GM12878 (cell line): ENCODE data around the gene KRTAP12-4.

Experiments used
- ATF7 ChIP-seq: fragments of 450-650 bp; IDR thresholded peaks from 2 replicates; pipeline ENCODE4 v1.6.1; 2016; ENCODE audit warnings: low read depth, mild to moderate bottlenecking
- CBFB ChIP-seq: IDR thresholded peaks from 2 replicates; pipeline ENCODE4 v1.6.1; 2016; ENCODE audit warnings: antibody characterized with exemption, low read depth
- TF ChIP-seq, protein P1 (sequence below): IDR thresholded peaks from 2 replicates; pipeline ENCODE4 v1.6.1; 2012; ENCODE audit warnings: mild to moderate bottlenecking, low read depth, low read length

GRCh38 chr21:44639331-44639655 is 15.2 kb downstream of the KRTAP12-4 start:
- TF ChIP-seq CBFB = no peak
- TF ChIP-seq, protein P1, sequence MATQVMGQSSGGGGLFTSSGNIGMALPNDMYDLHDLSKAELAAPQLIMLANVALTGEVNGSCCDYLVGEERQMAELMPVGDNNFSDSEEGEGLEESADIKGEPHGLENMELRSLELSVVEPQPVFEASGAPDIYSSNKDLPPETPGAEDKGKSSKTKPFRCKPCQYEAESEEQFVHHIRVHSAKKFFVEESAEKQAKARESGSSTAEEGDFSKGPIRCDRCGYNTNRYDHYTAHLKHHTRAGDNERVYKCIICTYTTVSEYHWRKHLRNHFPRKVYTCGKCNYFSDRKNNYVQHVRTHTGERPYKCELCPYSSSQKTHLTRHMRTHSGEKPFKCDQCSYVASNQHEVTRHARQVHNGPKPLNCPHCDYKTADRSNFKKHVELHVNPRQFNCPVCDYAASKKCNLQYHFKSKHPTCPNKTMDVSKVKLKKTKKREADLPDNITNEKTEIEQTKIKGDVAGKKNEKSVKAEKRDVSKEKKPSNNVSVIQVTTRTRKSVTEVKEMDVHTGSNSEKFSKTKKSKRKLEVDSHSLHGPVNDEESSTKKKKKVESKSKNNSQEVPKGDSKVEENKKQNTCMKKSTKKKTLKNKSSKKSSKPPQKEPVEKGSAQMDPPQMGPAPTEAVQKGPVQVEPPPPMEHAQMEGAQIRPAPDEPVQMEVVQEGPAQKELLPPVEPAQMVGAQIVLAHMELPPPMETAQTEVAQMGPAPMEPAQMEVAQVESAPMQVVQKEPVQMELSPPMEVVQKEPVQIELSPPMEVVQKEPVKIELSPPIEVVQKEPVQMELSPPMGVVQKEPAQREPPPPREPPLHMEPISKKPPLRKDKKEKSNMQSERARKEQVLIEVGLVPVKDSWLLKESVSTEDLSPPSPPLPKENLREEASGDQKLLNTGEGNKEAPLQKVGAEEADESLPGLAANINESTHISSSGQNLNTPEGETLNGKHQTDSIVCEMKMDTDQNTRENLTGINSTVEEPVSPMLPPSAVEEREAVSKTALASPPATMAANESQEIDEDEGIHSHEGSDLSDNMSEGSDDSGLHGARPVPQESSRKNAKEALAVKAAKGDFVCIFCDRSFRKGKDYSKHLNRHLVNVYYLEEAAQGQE = no peak
- no peak for TF ChIP-seq ATF7
